A673 (cell line): ENCODE measurements around the gene ZCCHC10. TPM values are rescaled to one million over a fixed set of nuclear protein-coding genes. Genes with fewer than 3 reads are reported as not detected.
"Not testable (repeated sequence)": the region's sequence is repeated elsewhere in the genome, so short reads cannot be mapped to it uniquely, and the experiment has no call there.

Experiments
- BruUV-seq: library from RNA; stranded (reverse); fragments of 400-500 nt; replicated peaks from 2 replicates; lab custom pipeline; 2021; lab: Mats Ljungman, UMichigan
- CTCF ChIA-PET: fragments of 300-600 bp; sonication (Branson Sonifier 250); formaldehyde crosslinking; loops from one replicate; lab custom pipeline; 2022; ENCODE audit warnings: antibody characterized with exemption; lab: Charles Lee
- POLR2A ChIA-PET: fragments of 300-600 bp; sonication (Branson Sonifier 250); formaldehyde crosslinking; loops from one replicate; lab custom pipeline; 2022; ENCODE audit warnings: antibody characterized with exemption; ENCODE audit not compliant: low non-redundant PET; lab: Charles Lee
- DNase-seq: peaks from one replicate; pipeline ENCODE4 v3.0.0-alpha.2; 2015; ENCODE audit warnings: low spot score
- H3K27ac ChIP-seq: fragments of 200-600 bp; sonication (generic); 2 replicates; pipeline ENCODE4 v1.5.1; 2016; ENCODE audit warnings: mixed run types, low read depth, mild to moderate bottlenecking, mixed read lengths, antibody characterized with exemption, low read length; ENCODE audit not compliant: poor library complexity, severe bottlenecking
- H3K27me3 ChIP-seq: fragments of 200-600 bp; sonication (generic); replicated peaks from 2 replicates; pipeline ENCODE4 v1.6.1; 2017; ENCODE audit warnings: mixed run types, low read depth, mild to moderate bottlenecking, mixed read lengths, antibody characterized with exemption, low read length; ENCODE audit not compliant: insufficient read depth, poor library complexity
- H3K36me3 ChIP-seq: fragments of 200-600 bp; sonication (generic); 2 replicates; pipeline ENCODE4 v1.6.1; 2016; ENCODE audit warnings: mixed run types, mild to moderate bottlenecking, mixed read lengths, antibody characterized with exemption, low read length; ENCODE audit not compliant: insufficient read depth, poor library complexity, severe bottlenecking
- H3K4me1 ChIP-seq: fragments of 200-600 bp; sonication (generic); 2 replicates; pipeline ENCODE4 v1.6.1; 2017; ENCODE audit warnings: mixed run types, mild to moderate bottlenecking, mixed read lengths, antibody characterized with exemption, low read length; ENCODE audit not compliant: insufficient read depth, poor library complexity, severe bottlenecking
- H3K4me3 ChIP-seq: fragments of 200-600 bp; sonication (generic); 2 replicates; pipeline ENCODE4 v1.5.1; 2016; ENCODE audit warnings: low read depth, mixed run types, mild to moderate bottlenecking, mixed read lengths, low read length; ENCODE audit not compliant: poor library complexity, severe bottlenecking
- H3K9me3 ChIP-seq: fragments of 200-600 bp; sonication (generic); 2 replicates; pipeline ENCODE4 v1.6.1; 2016; ENCODE audit warnings: mixed run types, low read depth, mild to moderate bottlenecking, mixed read lengths, antibody characterized with exemption, low read length; ENCODE audit not compliant: poor library complexity, severe bottlenecking
- EZH2 ChIP-seq: fragments of 200-600 bp; sonication (generic); IDR thresholded peaks from 2 replicates; pipeline ENCODE4 v1.6.1; 2017; ENCODE audit warnings: borderline replicate concordance, low read depth, mild to moderate bottlenecking, mixed read lengths, antibody characterized with exemption, low read length; ENCODE audit not compliant: poor library complexity, severe bottlenecking
- intact Hi-C: fragments of 100-400 bp; cut with micrococcal nuclease; formaldehyde crosslinking; loops from one replicate; pipeline ENCODE4 v1.10.0; 2022; ENCODE audit not compliant: unreplicated experiment
- total RNA-seq: library from RNA; stranded (reverse); gene quantifications from 2 replicates; pipeline ENCODE4 v1.2.3, GENCODE V29; 2021
- TF ChIP-seq, protein P1 (sequence below): fragments of 300-800, 200-600 bp; sonication (generic); conservative IDR thresholded peaks from 2 replicates; pipeline ENCODE4 v1.5.1; 2017; ENCODE audit warnings: low read depth, mild to moderate bottlenecking, antibody characterized with exemption, low read length, moderate library complexity, mixed read lengths

ZCCHC10 gene
- total RNA-seq, 1 experiment from 2014 or later, result 31.2 TPM

DNA sequence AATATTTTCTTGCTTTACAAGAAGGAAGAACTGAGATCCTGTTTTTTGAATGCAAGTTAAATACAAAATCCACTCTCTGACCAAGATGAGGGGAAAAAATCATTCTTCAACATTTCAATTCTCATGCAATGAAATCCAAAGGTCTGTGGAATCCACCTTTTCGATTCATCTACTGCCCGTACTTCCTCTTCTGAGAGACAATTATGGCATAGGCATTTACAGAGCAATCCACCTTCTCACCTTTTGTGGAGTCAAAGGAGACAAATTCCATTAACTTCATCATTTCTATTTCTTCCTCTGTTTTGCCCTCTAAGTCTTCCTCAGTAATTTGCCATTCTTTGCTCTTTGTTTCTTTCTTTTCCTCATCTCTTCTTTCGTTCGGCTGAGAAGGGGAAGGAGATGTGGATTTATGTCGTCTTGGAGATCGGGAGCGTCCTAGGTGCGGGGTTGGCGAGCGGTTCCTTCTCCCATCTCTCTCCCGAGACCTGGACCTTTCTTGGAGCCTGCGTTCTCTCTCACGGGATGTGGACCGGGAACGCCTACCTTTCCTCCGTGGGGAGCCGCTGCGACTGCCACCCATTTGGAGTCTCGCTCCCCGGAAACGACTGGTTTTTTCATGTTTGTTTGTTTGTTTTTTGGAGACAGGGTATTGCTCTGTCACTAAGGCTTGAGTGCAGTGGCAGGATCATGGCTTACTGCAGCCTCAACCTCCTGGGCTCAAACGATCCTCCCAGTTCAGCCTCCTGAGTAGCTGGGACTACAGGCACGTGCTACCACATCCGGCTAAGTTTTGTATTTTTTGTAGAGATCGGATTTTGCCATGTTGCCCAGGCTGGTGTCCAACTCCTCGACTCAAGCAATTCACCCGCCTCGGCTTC, 38.6 kb downstream of the ZCCHC10 start:
- DNase-seq, result no peak
- Histone ChIP-seq H3K4me1 (no peaks in the 10 kb centered on the region), H3K9me3 (no peaks in the 10 kb centered on the region), H3K36me3 (no peaks in the 10 kb centered on the region), H3K4me3 (no peak overlapping the region), H3K27me3 (no peaks in the 10 kb centered on the region), H3K27ac (no peak overlapping the region)
- ChIA-PET POLR2A (no interaction called here), CTCF (no interaction called here)
- intact Hi-C loops, result no loop called here
- no TSS peak for BruUV-seq
- TF ChIP-seq, protein P1, sequence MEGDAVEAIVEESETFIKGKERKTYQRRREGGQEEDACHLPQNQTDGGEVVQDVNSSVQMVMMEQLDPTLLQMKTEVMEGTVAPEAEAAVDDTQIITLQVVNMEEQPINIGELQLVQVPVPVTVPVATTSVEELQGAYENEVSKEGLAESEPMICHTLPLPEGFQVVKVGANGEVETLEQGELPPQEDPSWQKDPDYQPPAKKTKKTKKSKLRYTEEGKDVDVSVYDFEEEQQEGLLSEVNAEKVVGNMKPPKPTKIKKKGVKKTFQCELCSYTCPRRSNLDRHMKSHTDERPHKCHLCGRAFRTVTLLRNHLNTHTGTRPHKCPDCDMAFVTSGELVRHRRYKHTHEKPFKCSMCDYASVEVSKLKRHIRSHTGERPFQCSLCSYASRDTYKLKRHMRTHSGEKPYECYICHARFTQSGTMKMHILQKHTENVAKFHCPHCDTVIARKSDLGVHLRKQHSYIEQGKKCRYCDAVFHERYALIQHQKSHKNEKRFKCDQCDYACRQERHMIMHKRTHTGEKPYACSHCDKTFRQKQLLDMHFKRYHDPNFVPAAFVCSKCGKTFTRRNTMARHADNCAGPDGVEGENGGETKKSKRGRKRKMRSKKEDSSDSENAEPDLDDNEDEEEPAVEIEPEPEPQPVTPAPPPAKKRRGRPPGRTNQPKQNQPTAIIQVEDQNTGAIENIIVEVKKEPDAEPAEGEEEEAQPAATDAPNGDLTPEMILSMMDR, result no peak
- TF ChIP-seq EZH2, result no peak

DNA sequence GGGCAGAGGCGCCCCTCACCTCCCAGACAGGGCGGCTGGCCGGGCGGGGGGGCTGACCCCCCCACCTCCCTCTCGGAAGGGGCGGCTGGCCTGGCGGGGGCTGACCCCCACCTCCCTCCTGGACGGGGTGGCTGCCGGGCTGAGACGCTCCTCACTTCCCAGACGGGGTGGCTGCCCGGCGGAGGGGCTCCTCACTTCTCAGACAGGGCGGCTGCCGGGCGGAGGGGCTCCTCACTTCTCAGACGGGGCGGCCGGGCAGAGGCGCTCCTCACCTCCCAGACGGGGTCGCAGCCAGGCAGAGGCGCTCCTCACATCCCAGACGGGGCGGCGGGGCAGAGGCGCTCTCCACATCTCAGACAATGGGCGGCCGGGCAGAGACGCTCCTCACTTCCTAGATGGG, 43.4 kb downstream of the ZCCHC10 start:
- H3K4me3 ChIP-seq, DNase-seq, intact Hi-C loops, H3K36me3 ChIP-seq, H3K27ac ChIP-seq, H3K27me3 ChIP-seq, BruUV-seq, H3K4me1 ChIP-seq, H3K9me3 ChIP-seq, POLR2A ChIA-PET, CTCF ChIA-PET: not testable (repeated sequence)

DNA sequence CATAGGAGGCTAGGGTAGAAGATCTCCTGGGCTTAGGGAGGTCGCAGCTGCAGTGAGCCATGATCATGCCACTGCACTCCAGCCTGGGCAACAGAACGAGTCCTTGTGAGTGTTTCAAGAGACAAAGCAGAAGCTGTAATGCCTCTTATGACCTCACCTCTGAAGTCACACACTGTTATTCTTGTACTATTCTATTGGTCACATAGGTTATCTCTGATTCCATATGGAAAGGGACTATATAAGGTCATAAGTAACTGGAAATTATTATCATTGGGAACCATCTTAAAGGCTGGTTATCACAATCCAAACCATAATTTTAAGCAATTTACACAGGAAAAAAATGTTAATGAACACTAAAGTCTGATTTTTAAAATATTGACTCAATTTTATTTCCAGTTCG, 45.1 kb downstream of the ZCCHC10 start:
- no peaks in the 10 kb centered on the region for H3K9me3 ChIP-seq
- no peaks in the 10 kb centered on the region for H3K36me3 ChIP-seq
- CTCF ChIA-PET, result no interaction called here
- DNase-seq, result no peak
- H3K27ac ChIP-seq, result no peak overlapping the region
- BruUV-seq, result no TSS peak
- TF ChIP-seq, protein P1, result no peak
- TF ChIP-seq EZH2, result no peak
- POLR2A ChIA-PET, result no interaction called here
- H3K27me3 ChIP-seq, result no peaks in the 10 kb centered on the region
- H3K4me3 ChIP-seq, result no peak overlapping the region
- intact Hi-C loops, result no loop called here
- no peaks in the 10 kb centered on the region for H3K4me1 ChIP-seq

DNA sequence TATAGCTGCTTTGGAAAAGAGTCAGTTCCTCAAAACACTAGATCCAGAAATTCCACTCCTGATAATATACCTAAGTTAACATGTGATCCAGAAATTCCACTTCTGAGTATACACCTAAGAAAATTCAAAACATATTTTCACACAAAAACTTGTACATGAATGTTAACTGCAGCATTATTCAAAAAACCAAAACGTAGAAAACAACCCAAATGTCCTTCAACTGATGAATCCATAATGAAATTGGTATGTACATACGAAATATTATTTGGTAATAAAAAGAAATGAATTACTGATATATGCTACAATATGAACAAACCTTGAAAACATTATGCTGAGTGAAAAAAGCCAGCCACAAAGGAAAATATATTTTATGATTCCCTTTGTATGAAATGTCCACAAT, 46.4 kb downstream of the ZCCHC10 start:
- POLR2A ChIA-PET, result no interaction called here
- DNase-seq, result no peak
- H3K27me3 ChIP-seq, result no peaks in the 10 kb centered on the region
- CTCF ChIA-PET, result no interaction called here
- no TSS peak for BruUV-seq
- H3K36me3 ChIP-seq, result no peaks in the 10 kb centered on the region
- H3K27ac ChIP-seq, result no peak overlapping the region
- H3K9me3 ChIP-seq, result no peaks in the 10 kb centered on the region
- H3K4me3 ChIP-seq, result no peak overlapping the region
- no peak for TF ChIP-seq EZH2
- TF ChIP-seq, protein P1, result no peak
- H3K4me1 ChIP-seq, result no peaks in the 10 kb centered on the region
- intact Hi-C loops, result no loop called here
